Endothelial cell of umbilical vein (primary cell): Measurements from ENCODE around the gene HSD17B11. TPM values are rescaled to one million over a fixed set of nuclear protein-coding genes. Genes with fewer than 3 reads are reported as not detected.

ENCODE experiments used
- BruUV-seq: library from RNA; stranded (reverse); fragments of 400-500 nt; replicated peaks from 2 replicates; lab custom pipeline; 2021; lab: Mats Ljungman, UMichigan
- CTCF ChIA-PET: fragments of 300-600, 350-600 bp; sonication (Branson Sonifier 250); formaldehyde crosslinking; loops from one replicate; lab custom pipeline; 2021; ENCODE audit warnings: antibody characterized with exemption, inconsistent platforms; lab: Charles Lee
- POLR2A ChIA-PET: fragments of 300-600, 350-600 bp; sonication (Branson Sonifier 250); formaldehyde crosslinking; loops from one replicate; lab custom pipeline; 2021; ENCODE audit warnings: antibody characterized with exemption, inconsistent platforms; lab: Charles Lee
- DNase-seq: peaks from one replicate; pipeline ENCODE4 v3.0.0-alpha.2; 2011; ENCODE audit warnings: low read depth, low spot score
- FAIRE-seq: peaks from 2 replicates; lab custom pipeline; 2011; peaks lifted over from hg19 to GRCh38; lab: Jason Lieb, UNC
- H2AFZ ChIP-seq: 2 replicates; pipeline ENCODE4 v1.6.0; 2012; ENCODE audit warnings: low read depth, low read length, control low read depth, inconsistent platforms
- H3K27ac ChIP-seq: 2 replicates; pipeline ENCODE4 v1.5.1; 2011; ENCODE audit warnings: low read depth, mild to moderate bottlenecking, control low read depth, low read length, moderate library complexity; ENCODE audit not compliant: insufficient read depth
- H3K27me3 ChIP-seq, 2 experiments: 2 replicates each; pipeline versions ENCODE4 v1.6.0 to v1.6.1; 2011; ENCODE audit warnings: low read length in 2 of 2, mixed read lengths in 1 of 2; ENCODE audit not compliant: control insufficient read depth in 2 of 2, insufficient read depth in 2 of 2
- H3K36me3 ChIP-seq, 2 experiments: 2 replicates in 1 of 2; 3 replicates in 1 of 2; pipeline ENCODE4 v1.5.1; 2011; ENCODE audit warnings: low read length in 2 of 2, mild to moderate bottlenecking in 1 of 2, moderate library complexity in 1 of 2; ENCODE audit not compliant: control insufficient read depth in 2 of 2, insufficient read depth in 2 of 2; ENCODE audit errors: extremely low read depth in 1 of 2
- H3K4me1 ChIP-seq: 3 replicates; pipeline ENCODE4 v1.5.1; 2011; ENCODE audit warnings: mild to moderate bottlenecking, low read length; ENCODE audit not compliant: control insufficient read depth, insufficient read depth; ENCODE audit errors: extremely low read depth
- H3K4me2 ChIP-seq: 2 replicates; pipeline ENCODE4 v1.6.1; 2011; ENCODE audit warnings: low read length, control low read depth, mixed read lengths; ENCODE audit not compliant: insufficient read depth
- H3K4me3 ChIP-seq, 3 experiments: fragments of 200-600 bp in 1 of 3; sonication (generic), shearing (Covaris generic) in 1 of 3; replicated peaks in 1 of 3; 2 replicates each; pipeline ENCODE4 v1.5.1; 2011 to 2016; ENCODE audit warnings: control low read depth in 3 of 3, low read length in 3 of 3, mild to moderate bottlenecking in 2 of 3, inconsistent platforms in 1 of 3, low read depth in 1 of 3, moderate library complexity in 1 of 3; ENCODE audit not compliant: insufficient read depth in 1 of 3
- H3K79me2 ChIP-seq: 2 replicates; pipeline ENCODE4 v1.6.0; 2012; ENCODE audit warnings: low read length, inconsistent platforms; ENCODE audit not compliant: control insufficient read depth, insufficient read depth
- H3K9ac ChIP-seq: replicated peaks from 2 replicates; pipeline ENCODE3; 2011; ENCODE audit warnings: low read length, control low read depth; ENCODE audit not compliant: insufficient read depth; ENCODE audit errors: extremely low read depth
- H3K9me1 ChIP-seq: replicated peaks from 3 replicates; pipeline ENCODE4 v1.6.0; 2011; ENCODE audit warnings: mild to moderate bottlenecking, low read length; ENCODE audit not compliant: control insufficient read depth, insufficient read depth; ENCODE audit errors: extremely low read depth
- H3K9me3 ChIP-seq: replicated peaks from 2 replicates; pipeline ENCODE4 v1.5.1; 2012; ENCODE audit warnings: low read length, inconsistent platforms; ENCODE audit not compliant: control insufficient read depth, insufficient read depth
- H4K20me1 ChIP-seq: replicated peaks from 2 replicates; pipeline ENCODE3; 2011; ENCODE audit warnings: mild to moderate bottlenecking, low read length; ENCODE audit not compliant: control insufficient read depth, insufficient read depth; ENCODE audit errors: extremely low read depth
- EZH2 ChIP-seq: IDR thresholded peaks from 2 replicates; pipeline ENCODE4 v1.6.1; 2012; ENCODE audit warnings: borderline replicate concordance, low read depth, mild to moderate bottlenecking, moderate library complexity, low read length, inconsistent platforms; ENCODE audit not compliant: severe bottlenecking
- GATA2 ChIP-seq: IDR thresholded peaks from 2 replicates; pipeline ENCODE4 v1.7.0; 2011; ENCODE audit warnings: low read depth, mild to moderate bottlenecking, moderate library complexity, mixed read lengths, low read length; ENCODE audit not compliant: insufficient read length, insufficient read depth
- MYC ChIP-seq: IDR thresholded peaks from one replicate; pipeline ENCODE4 v1.6.1; 2011; ENCODE audit warnings: mild to moderate bottlenecking, low read depth, low read length
- POLR2A ChIP-seq: IDR thresholded peaks from 2 replicates; pipeline ENCODE4 v1.6.1; 2012; ENCODE audit warnings: low read depth, mild to moderate bottlenecking, control low read depth, low read length
- POLR2AphosphoS5 ChIP-seq: IDR thresholded peaks from 2 replicates; pipeline ENCODE4 v1.6.1; 2012; ENCODE audit warnings: low read depth, mild to moderate bottlenecking, control low read depth, low read length, moderate library complexity; ENCODE audit not compliant: insufficient read depth
- dilution Hi-C: fragments of 300-500 bp; cut with MboI; formaldehyde crosslinking; loops from one replicate; pipeline ENCODE4 v1.15.0; 2019; ENCODE audit warnings: low sequenced_read_pairs; ENCODE audit not compliant: extremely low pct_ligation_motif_present
- intact Hi-C: fragments of 100-400 bp; cut with micrococcal nuclease; formaldehyde crosslinking; loops from one replicate; pipeline ENCODE4 v1.10.0; 2022
- polyA plus RNA-seq, 4 experiments: library from polyadenylated mRNA; depleted of rRNA in 3 of 4; stranded (reverse) in 3 of 4; unstranded in 1 of 4; fragments of >200 nt; gene quantifications; 2 replicates each; pipeline versions ENCODE4 v1.2.1 to v1.2.3, GENCODE V29; 2011 to 2012; ENCODE audit warnings: missing spikeins in 1 of 4
- total RNA-seq: library from RNA; stranded (reverse); gene quantifications from 2 replicates; pipeline ENCODE4 v1.2.3, GENCODE V29; 2021
- TF ChIP-seq, protein P1 (sequence below): IDR thresholded peaks from 2 replicates; pipeline ENCODE4 v1.6.1; 2011; ENCODE audit not compliant: insufficient read depth, insufficient read length
- TF ChIP-seq, protein P2 (sequence below), 2 donors: IDR thresholded peaks; 1 replicate in 1 of 2; 2 replicates in 1 of 2; pipeline ENCODE4 v1.5.1; 2011; ENCODE audit warnings: low read length in 2 of 2, mild to moderate bottlenecking in 2 of 2, moderate library complexity in 2 of 2, control low read depth in 1 of 2, inconsistent platforms in 1 of 2, low read depth in 1 of 2; ENCODE audit not compliant: insufficient read depth in 1 of 2; ENCODE audit errors: extremely low read depth in 1 of 2

HSD17B11 gene
- total and polyA plus RNA-seq, 2 donors (not counting 3 experiments of a cell fraction or from before 2014, with no cell fraction given): 10.7 to 21.1 TPM

DNA sequence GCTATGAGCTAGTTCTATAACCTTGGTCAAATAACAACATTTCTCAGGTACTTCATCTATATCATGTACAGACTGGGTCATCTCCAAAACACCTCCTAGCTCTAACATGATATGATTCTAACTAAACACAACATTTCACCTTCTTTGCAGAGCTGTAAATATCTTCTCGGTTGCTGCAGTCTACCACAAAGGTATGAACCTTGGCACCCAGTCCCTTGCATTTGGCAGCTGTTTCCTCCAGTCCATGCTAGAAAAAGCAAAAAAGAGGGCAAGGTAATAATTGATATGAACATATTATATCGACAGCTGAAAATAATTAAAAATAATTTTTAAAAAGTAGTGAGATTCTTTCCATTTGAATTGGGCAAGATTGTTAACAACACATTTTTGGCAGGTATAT, 8.9 kb downstream of the HSD17B11 start:
- dilution Hi-C loops (no loop called here), intact Hi-C loops (no loop called here)
- ChIA-PET POLR2A (interaction anchor here (0.8 kb wide), 1 partner anchor 9 kb away, joined by 8 read pairs; the partner anchor contains the start of gene HSD17B11), CTCF (interaction anchor here (1.0 to 1.8 kb wide), 5 partner anchors 9 to 84 kb away, joined by 3 to 9 read pairs (median 5); partner anchors contain the start of gene HSD17B11)
- Histone ChIP-seq H3K4me3 (no peak overlapping the region), H3K27ac (no peak overlapping the region), H4K20me1 (no peaks in the 10 kb centered on the region), H3K9me3 (no peaks in the 10 kb centered on the region), H3K27me3 (no peaks in the 10 kb centered on the region), H3K36me3 (no peaks in the 10 kb centered on the region), H2AFZ (no peak overlapping the region), H3K9me1 (no peaks in the 10 kb centered on the region), H3K4me1 (no peaks in the 10 kb centered on the region), H3K79me2 (peaks cover 1% of the 10 kb centered on the region), H3K9ac (no peak overlapping the region), H3K4me2 (no peak overlapping the region)
- no peak for FAIRE-seq
- no TSS peak for BruUV-seq
- no peak for DNase-seq
- TF ChIP-seq EZH2 (no peak), POLR2A (no peak)
- TF ChIP-seq, protein P1, sequence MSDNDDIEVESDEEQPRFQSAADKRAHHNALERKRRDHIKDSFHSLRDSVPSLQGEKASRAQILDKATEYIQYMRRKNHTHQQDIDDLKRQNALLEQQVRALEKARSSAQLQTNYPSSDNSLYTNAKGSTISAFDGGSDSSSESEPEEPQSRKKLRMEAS: no peak

DNA sequence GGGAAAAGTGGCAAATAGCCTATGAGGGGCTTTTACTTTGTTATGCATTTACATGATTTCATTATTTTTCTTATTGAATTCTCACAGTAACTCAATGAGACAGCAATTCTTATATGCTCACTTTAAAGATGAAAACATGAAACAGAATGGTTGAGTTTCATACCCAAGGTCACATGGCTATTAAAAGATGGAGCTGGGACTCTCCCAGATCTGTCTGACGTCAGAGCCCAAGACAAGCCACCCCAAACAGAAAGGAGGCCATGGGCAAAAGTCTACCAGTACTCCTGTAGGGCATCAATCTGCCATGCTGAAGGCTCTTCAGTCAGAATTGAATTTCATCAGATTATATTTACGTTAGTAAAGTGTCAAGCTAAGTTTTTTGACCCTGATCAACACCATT, 13.2 kb downstream of the HSD17B11 start:
- DNase-seq (no peak), FAIRE-seq (no peak)
- dilution Hi-C loops: no loop called here
- H2AFZ ChIP-seq: no peak overlapping the region
- H3K4me1 ChIP-seq: no peaks in the 10 kb centered on the region
- no peak overlapping the region for H3K27ac ChIP-seq
- no peak overlapping the region for H3K4me3 ChIP-seq
- BruUV-seq: no TSS peak
- CTCF ChIA-PET: interaction anchor here (3.0 to 10.1 kb wide), 2 partner anchors 13 to 89 kb away, joined by 32 to 165 read pairs; partner anchors contain the start of gene HSD17B11
- no peaks in the 10 kb centered on the region for H3K9me3 ChIP-seq
- TF ChIP-seq POLR2A (no peak), GATA2 (no peak), MYC (no peak), EZH2 (no peak), POLR2AphosphoS5 (no peak)
- TF ChIP-seq, protein P2, sequence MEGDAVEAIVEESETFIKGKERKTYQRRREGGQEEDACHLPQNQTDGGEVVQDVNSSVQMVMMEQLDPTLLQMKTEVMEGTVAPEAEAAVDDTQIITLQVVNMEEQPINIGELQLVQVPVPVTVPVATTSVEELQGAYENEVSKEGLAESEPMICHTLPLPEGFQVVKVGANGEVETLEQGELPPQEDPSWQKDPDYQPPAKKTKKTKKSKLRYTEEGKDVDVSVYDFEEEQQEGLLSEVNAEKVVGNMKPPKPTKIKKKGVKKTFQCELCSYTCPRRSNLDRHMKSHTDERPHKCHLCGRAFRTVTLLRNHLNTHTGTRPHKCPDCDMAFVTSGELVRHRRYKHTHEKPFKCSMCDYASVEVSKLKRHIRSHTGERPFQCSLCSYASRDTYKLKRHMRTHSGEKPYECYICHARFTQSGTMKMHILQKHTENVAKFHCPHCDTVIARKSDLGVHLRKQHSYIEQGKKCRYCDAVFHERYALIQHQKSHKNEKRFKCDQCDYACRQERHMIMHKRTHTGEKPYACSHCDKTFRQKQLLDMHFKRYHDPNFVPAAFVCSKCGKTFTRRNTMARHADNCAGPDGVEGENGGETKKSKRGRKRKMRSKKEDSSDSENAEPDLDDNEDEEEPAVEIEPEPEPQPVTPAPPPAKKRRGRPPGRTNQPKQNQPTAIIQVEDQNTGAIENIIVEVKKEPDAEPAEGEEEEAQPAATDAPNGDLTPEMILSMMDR (IDR thresholded peaks at IDR 0.05; ENCODE audit: extremely low read depth in 1 of 2, insufficient read depth in 1 of 2, low read depth in 1 of 2, low read length in 2 of 2): no peak
- no peaks in the 10 kb centered on the region for H3K27me3 ChIP-seq
- POLR2A ChIA-PET: no interaction called here
- H3K4me2 ChIP-seq: no peak overlapping the region
- H3K9me1 ChIP-seq: no peaks in the 10 kb centered on the region
- intact Hi-C loops: no loop called here
- H3K9ac ChIP-seq: no peak overlapping the region
- no peaks in the 10 kb centered on the region for H4K20me1 ChIP-seq
- no peaks in the 10 kb centered on the region for H3K79me2 ChIP-seq
- H3K36me3 ChIP-seq: no peaks in the 10 kb centered on the region
